ENCODE measurements around the gene ACSL1. TPM values are rescaled to one million over a fixed set of nuclear protein-coding genes. Genes with fewer than 3 reads are reported as not detected.

ACSL1 gene
- total RNA-seq, 1 donor from 2014 or later = 321 TPM

DNA sequence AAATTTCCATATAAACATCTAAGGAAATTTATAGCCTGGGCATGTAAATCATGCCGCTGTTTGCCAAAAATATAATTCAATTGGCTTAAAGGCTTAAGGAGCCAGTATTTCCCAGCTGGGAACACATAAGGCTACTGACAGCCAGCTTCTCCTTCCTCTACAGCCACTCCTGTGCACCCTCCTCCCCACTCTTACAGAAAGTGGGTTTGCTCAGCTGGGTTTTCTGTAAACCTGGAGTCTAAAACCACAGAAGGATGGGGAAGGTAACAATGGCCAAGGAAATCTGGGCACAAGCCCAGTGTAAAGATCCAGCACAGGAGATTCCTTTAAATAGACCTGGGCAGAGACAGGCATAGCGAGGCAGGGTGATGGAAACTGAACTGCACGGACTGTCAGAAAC, 18.5 kb downstream of the ACSL1 start:
- TF ChIP-seq, protein P1, sequence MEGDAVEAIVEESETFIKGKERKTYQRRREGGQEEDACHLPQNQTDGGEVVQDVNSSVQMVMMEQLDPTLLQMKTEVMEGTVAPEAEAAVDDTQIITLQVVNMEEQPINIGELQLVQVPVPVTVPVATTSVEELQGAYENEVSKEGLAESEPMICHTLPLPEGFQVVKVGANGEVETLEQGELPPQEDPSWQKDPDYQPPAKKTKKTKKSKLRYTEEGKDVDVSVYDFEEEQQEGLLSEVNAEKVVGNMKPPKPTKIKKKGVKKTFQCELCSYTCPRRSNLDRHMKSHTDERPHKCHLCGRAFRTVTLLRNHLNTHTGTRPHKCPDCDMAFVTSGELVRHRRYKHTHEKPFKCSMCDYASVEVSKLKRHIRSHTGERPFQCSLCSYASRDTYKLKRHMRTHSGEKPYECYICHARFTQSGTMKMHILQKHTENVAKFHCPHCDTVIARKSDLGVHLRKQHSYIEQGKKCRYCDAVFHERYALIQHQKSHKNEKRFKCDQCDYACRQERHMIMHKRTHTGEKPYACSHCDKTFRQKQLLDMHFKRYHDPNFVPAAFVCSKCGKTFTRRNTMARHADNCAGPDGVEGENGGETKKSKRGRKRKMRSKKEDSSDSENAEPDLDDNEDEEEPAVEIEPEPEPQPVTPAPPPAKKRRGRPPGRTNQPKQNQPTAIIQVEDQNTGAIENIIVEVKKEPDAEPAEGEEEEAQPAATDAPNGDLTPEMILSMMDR (IDR thresholded peaks at IDR 0.05) = no peak
- no peak for DNase-seq
- Histone ChIP-seq H3K9me3 (no peaks in the 10 kb centered on the region), H3K36me3 (peaks cover 11% of the 10 kb centered on the region), H3K27ac (no peak overlapping the region), H3K4me3 (no peak overlapping the region), H3K27me3 (ENCODE audit: low read depth) (no peaks in the 10 kb centered on the region), H3K4me1 (peaks cover 58% of the 10 kb centered on the region)
- intact Hi-C loops (cut with DNase I) = no loop called here
- ATAC-seq = no peak

DNA sequence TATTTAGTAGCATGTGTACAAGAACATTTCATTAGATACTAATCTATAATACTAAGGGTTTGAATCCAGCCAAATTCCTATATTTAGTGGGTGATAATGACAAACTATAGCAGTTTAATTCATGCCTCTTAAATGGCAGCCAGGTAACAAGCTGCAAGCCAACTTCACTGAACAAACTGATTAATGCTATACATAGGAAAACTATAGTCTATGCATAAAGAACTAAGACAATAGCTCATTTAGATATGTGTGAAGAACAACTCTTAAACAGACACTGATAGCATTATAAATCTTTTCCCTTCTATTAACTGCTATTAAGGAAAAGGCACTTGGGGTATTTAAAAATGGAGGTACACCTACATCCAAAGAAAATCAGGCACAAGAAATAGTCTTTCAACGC, 19.1 kb downstream of the ACSL1 start:
- intact Hi-C loops (cut with DNase I) = no loop called here
- peak overlapping the region; percentile 32 for H3K27ac ChIP-seq
- H3K4me3 ChIP-seq = no peak overlapping the region
- no peaks in the 10 kb centered on the region for H3K9me3 ChIP-seq
- DNase-seq (no peak), ATAC-seq (no peak)
- peaks cover 55% of the 10 kb centered on the region for H3K4me1 ChIP-seq
- H3K36me3 ChIP-seq = peaks cover 16% of the 10 kb centered on the region
- TF ChIP-seq, protein P1 (IDR thresholded peaks at IDR 0.05) = no peak
- H3K27me3 ChIP-seq (ENCODE audit: low read depth) = no peaks in the 10 kb centered on the region

DNA sequence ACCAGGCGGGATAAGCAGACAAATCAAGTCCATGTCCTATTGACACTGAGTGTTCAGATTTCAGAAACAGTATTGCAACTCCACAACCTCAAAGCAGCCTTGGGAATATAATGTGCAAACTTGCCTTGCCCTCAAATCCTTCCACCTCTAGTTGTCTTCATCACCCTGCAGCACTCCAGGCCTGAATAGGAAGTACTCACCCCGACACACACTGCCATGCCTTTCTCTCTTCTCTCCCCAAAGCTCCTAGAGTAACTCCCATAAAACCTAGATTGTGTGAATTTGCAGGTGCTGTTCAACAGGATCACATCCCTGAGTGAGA, 19.6 kb downstream of the ACSL1 start:
- intact Hi-C loops (cut with DNase I) = no loop called here
- TF ChIP-seq, protein P1 (IDR thresholded peaks at IDR 0.05) = no peak
- Histone ChIP-seq H3K27me3 (ENCODE audit: low read depth) (no peaks in the 10 kb centered on the region), H3K4me3 (peak overlapping the region; percentile 44), H3K27ac (peak overlapping the region; percentile 32), H3K36me3 (peaks cover 17% of the 10 kb centered on the region), H3K4me1 (peaks cover 57% of the 10 kb centered on the region), H3K9me3 (no peaks in the 10 kb centered on the region)
- DNase-seq (no peak), ATAC-seq (no peak)

DNA sequence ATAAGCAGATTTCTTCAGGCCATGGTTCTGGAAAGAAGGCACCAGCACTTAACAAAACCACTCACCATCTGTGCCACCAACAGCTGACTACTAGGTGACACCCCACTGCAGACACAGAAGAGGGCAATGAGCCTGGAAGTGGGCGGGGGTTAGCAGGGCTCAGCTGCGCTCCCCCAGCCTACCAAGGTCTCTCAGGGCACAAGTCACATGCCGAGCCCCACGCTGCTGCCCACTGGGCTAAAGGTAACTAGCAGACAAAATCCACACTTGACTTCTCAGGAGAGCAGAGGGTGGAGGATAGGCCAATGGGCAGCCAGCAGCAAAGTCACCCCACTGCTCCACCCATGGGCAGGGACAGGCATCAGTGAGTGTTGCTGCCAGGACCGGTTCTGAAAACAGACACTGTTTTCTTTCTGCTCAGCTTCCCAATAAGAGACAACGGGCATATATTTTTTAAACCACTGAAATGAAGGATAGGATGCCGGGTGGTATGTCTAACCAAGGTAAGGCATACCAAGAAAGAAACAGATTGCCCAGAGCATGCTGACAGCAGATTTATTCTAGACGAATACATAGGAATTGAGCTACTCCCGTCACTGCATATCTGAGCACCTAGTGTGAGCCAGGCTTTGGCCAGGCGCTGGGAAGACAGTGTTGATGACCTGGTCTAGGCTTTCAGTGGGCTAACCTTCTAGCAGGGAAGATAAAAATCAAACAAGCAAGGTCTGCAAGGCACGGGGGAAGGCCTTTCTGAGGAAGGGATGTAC, 20.1 kb downstream of the ACSL1 start:
- H3K4me1 ChIP-seq = peaks cover 59% of the 10 kb centered on the region
- no peaks in the 10 kb centered on the region for H3K27me3 ChIP-seq (ENCODE audit: low read depth)
- peak overlapping the region; percentile 32 for H3K27ac ChIP-seq
- H3K36me3 ChIP-seq = peaks cover 23% of the 10 kb centered on the region
- DNase-seq = peak; percentile 89
- peak overlapping the region; percentile 44 for H3K4me3 ChIP-seq
- no peaks in the 10 kb centered on the region for H3K9me3 ChIP-seq
- intact Hi-C loops (cut with DNase I) = no loop called here
- ATAC-seq = peak; percentile 87 to 94
- TF ChIP-seq, protein P1 (IDR thresholded peaks at IDR 0.05) = no peak

DNA sequence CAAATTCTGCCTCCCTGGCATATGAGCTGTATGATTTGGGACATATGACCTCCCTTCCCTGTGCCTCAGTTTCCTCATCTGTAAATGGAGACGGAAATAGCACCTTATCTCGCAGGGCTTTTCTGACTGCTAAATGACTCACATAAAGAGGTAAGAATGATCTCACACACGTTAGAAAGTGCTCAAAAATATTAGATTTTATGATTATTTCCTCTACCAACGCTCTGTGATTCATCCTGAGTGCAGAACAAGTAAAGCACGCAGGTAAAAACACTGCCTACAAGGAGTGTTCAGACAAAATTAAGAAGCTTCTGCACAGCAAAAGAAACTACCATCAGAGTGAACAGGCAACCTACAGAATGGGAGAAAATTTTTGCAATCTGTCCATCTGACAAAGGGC, 21.1 kb downstream of the ACSL1 start:
- intact Hi-C loops (cut with DNase I) = no loop called here
- Histone ChIP-seq H3K27me3 (ENCODE audit: low read depth) (no peaks in the 10 kb centered on the region), H3K4me1 (peaks cover 56% of the 10 kb centered on the region), H3K4me3 (peak overlapping the region; percentile 44), H3K36me3 (peaks cover 26% of the 10 kb centered on the region), H3K27ac (peak overlapping the region; percentile 19), H3K9me3 (no peaks in the 10 kb centered on the region)
- TF ChIP-seq, protein P1 (IDR thresholded peaks at IDR 0.05) = no peak
- DNase-seq (no peak), ATAC-seq (peak in 1 of 2 donors; percentile 24)
